GM12878 (cell line): ENCODE measurements around the gene IVL. TPM values are rescaled to one million over a fixed set of nuclear protein-coding genes. Genes with fewer than 3 reads are reported as not detected.

Experiments used
- ATAC-seq: fragments of 200-7000 bp; cut with Tn5 transposase; 3 replicates; pipeline ENCODE4 v1.9.1; 2020; ENCODE audit warnings: mild to moderate bottlenecking, moderate library complexity
- BruUV-seq: library from RNA; stranded (reverse); fragments of 400-500 nt; replicated peaks from 2 replicates; lab custom pipeline; 2021; lab: Mats Ljungman, UMichigan
- CTCF ChIA-PET: fragments of 300-600 bp; sonication (Branson Sonifier 250); formaldehyde crosslinking; extraction: SDS; loops from one replicate; lab custom pipeline; 2021; ENCODE audit warnings: inconsistent platforms; lab: Yijun Ruan, JAX
- POLR2A ChIA-PET: fragments of 350-600 bp; formaldehyde crosslinking; extraction: SDS; loops from one replicate; lab custom pipeline; 2021; ENCODE audit warnings: inconsistent platforms; lab: Charles Lee
- RAD21 ChIA-PET: fragments of 300-600 bp; sonication (Branson Sonifier 250); formaldehyde crosslinking; loops from one replicate; lab custom pipeline; 2023; ENCODE audit warnings: antibody characterized with exemption; ENCODE audit not compliant: unreplicated experiment; lab: Charles Lee
- SMC1A ChIA-PET: fragments of 300-600 bp; sonication (Branson Sonifier 250); formaldehyde crosslinking; loops from one replicate; lab custom pipeline; 2023; ENCODE audit not compliant: unreplicated experiment, uncharacterized antibody; lab: Charles Lee
- DNase-seq: peaks from one replicate; pipeline ENCODE4 v3.0.0-alpha.2; 2011; ENCODE audit warnings: low read depth, low spot score
- FAIRE-seq: peaks from 3 replicates; lab custom pipeline; 2011; peaks lifted over from hg19 to GRCh38; lab: Jason Lieb, UNC
- H2AFZ ChIP-seq: 2 replicates; pipeline ENCODE4 v1.6.0; 2011; ENCODE audit warnings: low read depth, low read length, control low read depth; ENCODE audit not compliant: control insufficient read depth
- H3K27ac ChIP-seq: 2 replicates; pipeline ENCODE4 v1.5.1; 2011; ENCODE audit warnings: control low read depth; ENCODE audit not compliant: control insufficient read depth, insufficient read depth
- H3K27me3 ChIP-seq, 2 experiments: replicated peaks in 1 of 2; 2 replicates each; pipeline versions ENCODE4 v1.6.0 to v1.6.1; 2011; ENCODE audit warnings: low read length in 1 of 2; ENCODE audit not compliant: control insufficient read depth in 2 of 2, insufficient read depth in 2 of 2
- H3K36me3 ChIP-seq, 2 experiments: 2 replicates each; pipeline ENCODE4 v1.5.1; 2011; ENCODE audit warnings: low read length in 1 of 2; ENCODE audit not compliant: control insufficient read depth in 2 of 2, insufficient read depth in 2 of 2
- H3K4me1 ChIP-seq: 2 replicates; pipeline ENCODE4 v1.6.1; 2011; ENCODE audit warnings: mild to moderate bottlenecking, low read length, moderate library complexity, mixed read lengths; ENCODE audit not compliant: control insufficient read depth, insufficient read depth
- H3K4me2 ChIP-seq: 2 replicates; pipeline ENCODE4 v1.6.0; 2011; ENCODE audit warnings: control low read depth; ENCODE audit not compliant: control insufficient read depth, insufficient read depth
- H3K4me3 ChIP-seq: fragments of 200-600 bp; sonication (generic); 2 replicates; pipeline ENCODE4 v1.5.1; 2016
- H3K79me2 ChIP-seq: 2 replicates; pipeline ENCODE4 v1.6.0; 2011; ENCODE audit warnings: low read length; ENCODE audit not compliant: control insufficient read depth, insufficient read depth
- H3K9ac ChIP-seq: 2 replicates; pipeline ENCODE4 v1.8.0; 2011; ENCODE audit warnings: low read length, control low read depth, mixed read lengths; ENCODE audit not compliant: control insufficient read depth, insufficient read depth
- H3K9me3 ChIP-seq: replicated peaks from 3 replicates; pipeline ENCODE4 v1.5.1; 2011; ENCODE audit warnings: mild to moderate bottlenecking, low read length; ENCODE audit not compliant: control insufficient read depth, insufficient read depth
- H4K20me1 ChIP-seq: 2 replicates; pipeline ENCODE4 v1.6.0; 2011; ENCODE audit not compliant: control insufficient read depth, insufficient read depth
- HDAC2 ChIP-seq: fragments of 200-600 bp; sonication (generic); IDR thresholded peaks from 2 replicates; pipeline ENCODE4 v1.6.1; 2017
- RUNX3 ChIP-seq: IDR thresholded peaks from 2 replicates; pipeline ENCODE4 v1.6.1; 2012; ENCODE audit warnings: low read length, inconsistent platforms
- ZNF274 ChIP-seq: IDR thresholded peaks from one replicate; pipeline ENCODE4 v1.8.0; 2011; ENCODE audit not compliant: insufficient read length, insufficient read depth
- WGBS: methylation state at CpG from one replicate; pipeline ENCODE4 v1.1.6; 2016; ENCODE audit warnings: low lambda C conversion rate; ENCODE audit not compliant: insufficient replicate concordance, insufficient coverage; ENCODE audit errors: missing lambda C conversion rate; 5-methylcytosine and 5-hydroxymethylcytosine counted together
- in situ Hi-C: fragments of 300-500 bp; cut with MboI; formaldehyde crosslinking; loops from 9 replicates; pipeline ENCODE4 v1.14.3; 2018; ENCODE audit warnings: mixed read lengths
- intact Hi-C: fragments of 100-400 bp; cut with micrococcal nuclease; formaldehyde crosslinking; loops from one replicate; pipeline ENCODE4 v1.14.2; 2022; ENCODE audit not compliant: unreplicated experiment
- polyA plus RNA-seq, 11 experiments: library from polyadenylated mRNA; depleted of rRNA in 4 of 11; unstranded in 6 of 11; stranded (reverse) in 5 of 11; fragments of >200 nt; fragmentation: Nextera tagmentation in 4 of 11; fragmentation: Illumina TruSeq in 1 of 11; extraction: Ambion mirVana in 4 of 11; extraction: Trizol in 1 of 11; gene quantifications; 1 replicate in 1 of 11; 2 replicates in 10 of 11; pipeline versions ENCODE4 v1.2.1 to v1.2.3, GENCODE V29; 2011 to 2016; ENCODE audit warnings: inconsistent platforms in 2 of 11, missing spikeins in 2 of 11, low read depth in 1 of 11
- total RNA-seq, 4 experiments: library from RNA; depleted of rRNA in 3 of 4; stranded (reverse); fragments of >200 nt in 3 of 4; fragmentation: Illumina TruSeq in 1 of 4; extraction: Trizol in 1 of 4; gene quantifications; 2 replicates each; pipeline versions ENCODE4 v1.2.1 to v1.2.3, GENCODE V29; 2013 to 2021
- TF ChIP-seq, protein P1 (sequence below), 3 experiments: IDR thresholded peaks in 2 of 3; conservative IDR thresholded peaks in 1 of 3; 2 replicates each; pipeline ENCODE4 v1.5.1; 2011; ENCODE audit warnings: low read depth in 3 of 3, low read length in 3 of 3, mild to moderate bottlenecking in 3 of 3, control low read depth in 2 of 3, moderate library complexity in 2 of 3, inconsistent platforms in 1 of 3, mixed read lengths in 1 of 3; ENCODE audit not compliant: control insufficient read depth in 2 of 3, insufficient read depth in 1 of 3; ENCODE audit errors: extremely low read depth in 1 of 3

Gene IVL
- total and polyA plus RNA-seq, 10 of the 15 experiments (the other 5 are each of a cell fraction or from before 2014, with no cell fraction given): 1.4 to 20.3 (median 13.4) TPM

DNA sequence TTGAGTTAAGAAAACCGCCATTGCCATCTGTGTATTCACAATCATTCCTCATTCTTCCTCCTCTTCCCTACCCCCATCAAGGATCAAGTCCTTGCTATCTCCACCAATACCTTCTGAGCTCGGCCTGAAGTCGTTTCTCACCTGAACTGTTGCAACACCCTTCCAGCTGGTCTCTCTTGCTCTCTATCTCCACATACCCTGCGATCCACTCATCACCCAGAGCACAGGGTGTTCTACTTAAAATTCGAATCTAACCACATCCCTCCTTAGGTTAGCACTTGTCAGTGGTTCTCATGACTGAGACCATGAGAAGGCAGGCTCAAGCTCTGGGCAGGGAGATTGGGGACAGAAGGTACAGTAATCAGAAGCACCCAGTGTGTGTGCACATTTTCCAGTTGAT lies 4.6 kb downstream of the IVL start:
- BruUV-seq: no TSS peak
- Histone ChIP-seq H3K27ac (no peak overlapping the region), H3K4me1 (peaks cover 5% of the 10 kb centered on the region), H3K36me3 (no peaks in the 10 kb centered on the region), H3K9ac (no peak overlapping the region), H3K9me3 (no peaks in the 10 kb centered on the region), H3K27me3 (no peaks in the 10 kb centered on the region), H4K20me1 (no peaks in the 10 kb centered on the region), H3K4me2 (no peak overlapping the region), H2AFZ (no peak overlapping the region; the same call in 1 of the 2 replicates), H3K4me3 (no peak overlapping the region), H3K79me2 (no peaks in the 10 kb centered on the region)
- SMC1A ChIA-PET: interaction anchor here (1.0 to 4.0 kb wide), 6 partner anchors 10 to 54 kb away, joined by 3 to 14 read pairs (median 4); no protein-coding TSS in a partner anchor
- CTCF ChIA-PET: interaction anchor here (0.6 to 7.6 kb wide), 7 partner anchors 12 to 315 kb away, joined by 3 to 45 read pairs (median 4); partner anchors contain the start of gene SMCP
- no peak for FAIRE-seq
- intact Hi-C loops (no loop called here), in situ Hi-C loops (no loop called here)
- RAD21 ChIA-PET: interaction anchor here (0.9 to 2.7 kb wide), 3 partner anchors 13 to 42 kb away, joined by 4 to 8 read pairs (median 6); no protein-coding TSS in a partner anchor
- peak; percentile 57 for ATAC-seq
- 18% methylated on average over 5 of the region's 5 CpGs for WGBS
- no peak for DNase-seq
- TF ChIP-seq RUNX3 (peak; percentile 39; the same call in 1 of the 2 replicates), HDAC2 (no peak)
- POLR2A ChIA-PET: interaction anchor here (1.2 kb wide), 2 partner anchors 9 to 21 kb away, joined by 3 read pairs; no protein-coding TSS in a partner anchor

DNA sequence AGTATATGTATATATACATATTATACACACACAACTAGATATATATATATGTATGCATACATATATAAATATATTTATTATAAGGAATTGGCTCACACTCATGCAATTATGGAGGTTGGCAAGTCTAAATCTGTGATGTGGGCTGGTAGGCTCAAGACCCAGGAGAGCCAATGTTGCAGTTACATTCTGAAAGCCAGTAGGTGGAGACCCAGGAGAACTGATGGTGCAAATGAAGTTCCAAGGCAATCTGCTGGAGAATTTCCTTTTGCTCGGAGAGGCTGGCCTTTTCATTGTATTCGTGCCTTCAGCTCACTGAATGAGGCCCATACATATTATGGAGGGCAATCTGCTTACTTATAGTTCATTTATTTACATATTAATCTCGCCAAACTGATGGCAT lies 9.4 kb downstream of the IVL start:
- Histone ChIP-seq H3K79me2 (no peaks in the 10 kb centered on the region), H2AFZ (no peak overlapping the region), H3K9me3 (no peaks in the 10 kb centered on the region; the same call in 2 of the 3 replicates), H3K4me3 (no peak overlapping the region), H3K4me1 (no peaks in the 10 kb centered on the region), H3K36me3 (no peaks in the 10 kb centered on the region), H3K9ac (no peak overlapping the region), H3K4me2 (no peak overlapping the region), H3K27me3 (peaks cover 0 to 2% of the 10 kb centered on the region in 2 experiments; a peak in 1 of 4 replicates), H4K20me1 (no peaks in the 10 kb centered on the region), H3K27ac (no peak overlapping the region)
- intact Hi-C loops: no loop called here
- no peak for ATAC-seq
- RAD21 ChIA-PET: no interaction called here
- TF ChIP-seq ZNF274: no peak
- TF ChIP-seq, protein P1, sequence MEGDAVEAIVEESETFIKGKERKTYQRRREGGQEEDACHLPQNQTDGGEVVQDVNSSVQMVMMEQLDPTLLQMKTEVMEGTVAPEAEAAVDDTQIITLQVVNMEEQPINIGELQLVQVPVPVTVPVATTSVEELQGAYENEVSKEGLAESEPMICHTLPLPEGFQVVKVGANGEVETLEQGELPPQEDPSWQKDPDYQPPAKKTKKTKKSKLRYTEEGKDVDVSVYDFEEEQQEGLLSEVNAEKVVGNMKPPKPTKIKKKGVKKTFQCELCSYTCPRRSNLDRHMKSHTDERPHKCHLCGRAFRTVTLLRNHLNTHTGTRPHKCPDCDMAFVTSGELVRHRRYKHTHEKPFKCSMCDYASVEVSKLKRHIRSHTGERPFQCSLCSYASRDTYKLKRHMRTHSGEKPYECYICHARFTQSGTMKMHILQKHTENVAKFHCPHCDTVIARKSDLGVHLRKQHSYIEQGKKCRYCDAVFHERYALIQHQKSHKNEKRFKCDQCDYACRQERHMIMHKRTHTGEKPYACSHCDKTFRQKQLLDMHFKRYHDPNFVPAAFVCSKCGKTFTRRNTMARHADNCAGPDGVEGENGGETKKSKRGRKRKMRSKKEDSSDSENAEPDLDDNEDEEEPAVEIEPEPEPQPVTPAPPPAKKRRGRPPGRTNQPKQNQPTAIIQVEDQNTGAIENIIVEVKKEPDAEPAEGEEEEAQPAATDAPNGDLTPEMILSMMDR (IDR thresholded peaks at IDR 0.05 in 2 of 3, conservative IDR thresholded peaks at IDR 0.05 in 1 of 3; ENCODE audit: control insufficient read depth in 2 of 3, extremely low read depth in 1 of 3, insufficient read depth in 1 of 3, low read depth in 3 of 3, low read length in 3 of 3): 0 out of 6 replicates have a peak, but pooled peaks of 1 of the 3 experiments have one; percentile 5
- no peak for FAIRE-seq
- no peak for DNase-seq
- in situ Hi-C loops: no loop called here
- 8% methylated on average over 3 of the region's 3 CpGs for WGBS
- POLR2A ChIA-PET: no interaction called here
- CTCF ChIA-PET: interaction anchor here (1.6 to 2.0 kb wide), 2 partner anchors 9 to 275 kb away, joined by 4 to 6 read pairs; no protein-coding TSS in a partner anchor
- no TSS peak for BruUV-seq
- SMC1A ChIA-PET: no interaction called here
